Liver (tissue), 9 donors: ENCODE data around the gene MTHFD2. TPM values are rescaled to one million over a fixed set of nuclear protein-coding genes. Genes with fewer than 3 reads are reported as not detected.

Source experiments
- DNase-seq: peaks from one replicate; pipeline ENCODE4 v3.0.0-alpha.2; 2017; ENCODE audit warnings: low spot score
- H3K27ac ChIP-seq, 2 donors: one replicate each; pipeline ENCODE4 v1.7.0; 2013; ENCODE audit warnings: inconsistent platforms in 2 of 2, low read length in 2 of 2, control low read depth in 1 of 2, low read depth in 1 of 2, mild to moderate bottlenecking in 1 of 2
- H3K27me3 ChIP-seq, 4 donors: one replicate each; pipeline versions ENCODE4 v1.6.1 to v1.7.0; 2013; ENCODE audit warnings: low read length in 3 of 4, inconsistent platforms in 1 of 4, mild to moderate bottlenecking in 1 of 4, moderate library complexity in 1 of 4; ENCODE audit not compliant: control insufficient read depth in 4 of 4, insufficient read depth in 4 of 4
- H3K36me3 ChIP-seq, 4 donors: one replicate each; pipeline versions ENCODE4 v1.6.1 to v1.7.0; 2013; ENCODE audit warnings: low read length in 3 of 4, mild to moderate bottlenecking in 3 of 4, low read depth in 1 of 4, moderate library complexity in 1 of 4; ENCODE audit not compliant: control insufficient read depth in 4 of 4, insufficient read depth in 3 of 4
- H3K4me1 ChIP-seq, 4 donors: one replicate each; pipeline versions ENCODE4 v1.6.1 to v1.7.0; 2013; ENCODE audit warnings: low read length in 3 of 4, mild to moderate bottlenecking in 3 of 4, moderate library complexity in 1 of 4; ENCODE audit not compliant: control insufficient read depth in 4 of 4, insufficient read depth in 4 of 4
- H3K4me3 ChIP-seq, 3 donors: one replicate each; pipeline versions ENCODE4 v1.6.1 to v1.7.0; 2013; ENCODE audit warnings: low read length in 3 of 3, control low read depth in 1 of 3, low read depth in 1 of 3, mild to moderate bottlenecking in 1 of 3
- H3K9ac ChIP-seq, 2 donors: one replicate each; pipeline ENCODE4 v1.7.0; 2013; ENCODE audit warnings: low read length in 2 of 2, mild to moderate bottlenecking in 2 of 2, moderate library complexity in 2 of 2, control low read depth in 1 of 2, low read depth in 1 of 2
- H3K9me3 ChIP-seq, 4 donors: one replicate each; pipeline versions ENCODE4 v1.6.1 to v1.7.0; 2013; ENCODE audit warnings: low read length in 3 of 4; ENCODE audit not compliant: control insufficient read depth in 4 of 4
- EGR1 ChIP-seq, 2 donors: IDR thresholded peaks; 2 replicates each; pipeline ENCODE4 v1.6.1; 2016 to 2018; ENCODE audit warnings: antibody characterized with exemption in 2 of 2, low read depth in 2 of 2
- FOXA1 ChIP-seq: IDR thresholded peaks from 2 replicates; pipeline ENCODE4 v1.6.1; 2016; ENCODE audit warnings: antibody characterized with exemption
- FOXA2 ChIP-seq: IDR thresholded peaks from 2 replicates; pipeline ENCODE4 v1.6.1; 2016; ENCODE audit warnings: antibody characterized with exemption
- GABPA ChIP-seq, 2 donors: IDR thresholded peaks in 1 of 2; conservative IDR thresholded peaks in 1 of 2; 2 replicates each; pipeline ENCODE4 v1.6.1; 2016; ENCODE audit warnings: antibody characterized with exemption in 2 of 2, mild to moderate bottlenecking in 1 of 2, moderate library complexity in 1 of 2
- HNF4A ChIP-seq, 2 donors: conservative IDR thresholded peaks; 2 replicates each; pipeline ENCODE4 v1.6.1; 2016; ENCODE audit warnings: antibody characterized with exemption in 2 of 2, mild to moderate bottlenecking in 2 of 2
- HNF4G ChIP-seq: IDR thresholded peaks from 2 replicates; pipeline ENCODE4 v1.6.1; 2016; ENCODE audit warnings: antibody characterized with exemption
- JUND ChIP-seq, 2 donors: IDR thresholded peaks; 2 replicates each; pipeline ENCODE4 v1.6.1; 2016; ENCODE audit warnings: antibody characterized with exemption in 2 of 2
- MAX ChIP-seq: IDR thresholded peaks from 2 replicates; pipeline ENCODE4 v1.6.1; 2016; ENCODE audit warnings: antibody characterized with exemption
- NR2F2 ChIP-seq: IDR thresholded peaks from 2 replicates; pipeline ENCODE4 v1.6.1; 2016; ENCODE audit warnings: antibody characterized with exemption
- RAD21 ChIP-seq, 2 donors: IDR thresholded peaks; 2 replicates each; pipeline ENCODE4 v1.6.1; 2016; ENCODE audit warnings: antibody characterized with exemption in 2 of 2, mild to moderate bottlenecking in 2 of 2
- REST ChIP-seq: IDR thresholded peaks from 2 replicates; pipeline ENCODE4 v1.6.1; 2016; ENCODE audit warnings: antibody characterized with exemption, mild to moderate bottlenecking
- RXRA ChIP-seq, 2 donors: IDR thresholded peaks; 2 replicates each; pipeline ENCODE4 v1.6.1; 2017 to 2018; ENCODE audit warnings: antibody characterized with exemption in 2 of 2, mild to moderate bottlenecking in 1 of 2
- SP1 ChIP-seq: IDR thresholded peaks from 2 replicates; pipeline ENCODE4 v1.6.1; 2018; ENCODE audit warnings: antibody characterized with exemption, mild to moderate bottlenecking
- TAF1 ChIP-seq: conservative IDR thresholded peaks from 2 replicates; pipeline ENCODE4 v1.6.1; 2016; ENCODE audit warnings: antibody characterized with exemption, mild to moderate bottlenecking
- YY1 ChIP-seq: IDR thresholded peaks from 2 replicates; pipeline ENCODE4 v1.6.1; 2016; ENCODE audit warnings: antibody characterized with exemption, mild to moderate bottlenecking
- WGBS: extraction: QIAGEN DNeasy Blood & Tissue Kit; methylation state at CpG from one replicate; pipeline ENCODE4 v1.1.7; 2013; 5-methylcytosine and 5-hydroxymethylcytosine counted together
- polyA plus RNA-seq, 2 donors: library from polyadenylated mRNA; stranded (reverse) in 1 of 2; unstranded in 1 of 2; fragments of 200-250 nt in 1 of 2; fragments of >200 nt in 1 of 2; fragmentation: Nextera tagmentation in 1 of 2; extraction: Ambion mirVana in 1 of 2; gene quantifications; one replicate each; pipeline versions ENCODE4 v1.2.1 to v1.2.3, GENCODE V29; 2013 to 2015
- total RNA-seq, 2 donors: library from RNA; depleted of rRNA; stranded (reverse); fragments of >200 nt; gene quantifications; one replicate each; pipeline ENCODE4 v1.2.3, GENCODE V29; 2014
- TF ChIP-seq, protein P1 (sequence below): IDR thresholded peaks from 2 replicates; pipeline ENCODE4 v1.6.1; 2016; ENCODE audit warnings: antibody characterized with exemption
- TF ChIP-seq, protein P2 (sequence below): fragments of 150-350 bp; IDR thresholded peaks from 2 replicates; pipeline ENCODE4 v1.5.1; 2017; ENCODE audit warnings: improper control_type of control experiment, low read depth, low read length; ENCODE audit not compliant: missing input control
- TF ChIP-seq, protein P3 (sequence below): IDR thresholded peaks from 2 replicates; pipeline ENCODE4 v1.6.1; 2016; ENCODE audit warnings: antibody characterized with exemption
- donor health status: healthy.
- donor health status: healthy.
- donor health status: healthy.
- donor health status: healthy.
- donor health status: healthy.

Gene MTHFD2
- total and polyA plus RNA-seq, 4 donors, result 1.6 to 27.5 (median 2.8) TPM

DNA sequence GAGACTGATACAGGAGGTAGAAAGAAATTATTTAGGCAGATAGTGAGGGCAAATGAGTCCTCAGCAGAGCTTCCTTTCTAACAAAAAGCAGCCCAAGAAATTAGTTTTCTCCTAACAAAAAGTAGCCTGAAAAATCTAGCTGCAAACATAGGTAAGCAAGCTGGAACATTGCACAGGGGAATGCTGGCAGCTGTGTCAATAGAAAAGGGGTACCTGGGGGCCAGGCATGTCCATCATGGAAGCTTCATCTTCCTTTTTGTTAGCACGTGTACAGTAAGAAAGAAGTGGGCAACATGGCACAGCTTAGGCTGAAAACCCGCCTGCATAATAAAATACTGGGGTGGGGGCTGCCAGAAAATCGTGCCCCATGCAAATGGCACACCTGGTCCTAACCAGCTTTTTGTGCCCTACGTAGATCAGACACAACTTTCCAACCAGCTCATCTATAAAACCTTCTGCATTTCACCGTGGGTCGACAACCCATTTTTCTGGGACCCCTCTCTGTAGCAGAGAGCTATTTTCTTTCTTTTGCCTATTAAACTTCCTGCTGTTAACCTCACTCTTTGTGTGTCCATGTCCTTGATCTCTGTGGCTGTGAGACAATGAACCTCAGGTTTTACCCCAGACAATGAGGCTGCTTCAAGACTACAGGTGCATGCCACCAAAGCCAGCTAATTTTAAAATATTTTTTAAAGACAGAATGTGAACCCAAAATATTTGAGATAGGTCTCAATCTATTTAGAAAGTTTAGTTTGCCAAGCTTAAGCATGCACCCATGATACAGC lies 6.6 kb upstream of the MTHFD2 start:
- H3K36me3 ChIP-seq, result no peaks in the 10 kb centered on the region
- no peak overlapping the region for H3K27ac ChIP-seq
- no peaks in the 10 kb centered on the region for H3K9me3 ChIP-seq
- no peak for DNase-seq
- H3K9ac ChIP-seq, result no peak overlapping the region
- 74% methylated on average over 6 of the region's 6 CpGs for WGBS
- H3K4me1 ChIP-seq, result no peaks in the 10 kb centered on the region
- H3K4me3 ChIP-seq, result no peak overlapping the region
- TF ChIP-seq FOXA2, result no peak
- no peak for TF ChIP-seq GABPA (IDR thresholded peaks at IDR 0.05 in 1 of 2, conservative IDR thresholded peaks at IDR 0.05 in 1 of 2)
- TF ChIP-seq, protein P1, sequence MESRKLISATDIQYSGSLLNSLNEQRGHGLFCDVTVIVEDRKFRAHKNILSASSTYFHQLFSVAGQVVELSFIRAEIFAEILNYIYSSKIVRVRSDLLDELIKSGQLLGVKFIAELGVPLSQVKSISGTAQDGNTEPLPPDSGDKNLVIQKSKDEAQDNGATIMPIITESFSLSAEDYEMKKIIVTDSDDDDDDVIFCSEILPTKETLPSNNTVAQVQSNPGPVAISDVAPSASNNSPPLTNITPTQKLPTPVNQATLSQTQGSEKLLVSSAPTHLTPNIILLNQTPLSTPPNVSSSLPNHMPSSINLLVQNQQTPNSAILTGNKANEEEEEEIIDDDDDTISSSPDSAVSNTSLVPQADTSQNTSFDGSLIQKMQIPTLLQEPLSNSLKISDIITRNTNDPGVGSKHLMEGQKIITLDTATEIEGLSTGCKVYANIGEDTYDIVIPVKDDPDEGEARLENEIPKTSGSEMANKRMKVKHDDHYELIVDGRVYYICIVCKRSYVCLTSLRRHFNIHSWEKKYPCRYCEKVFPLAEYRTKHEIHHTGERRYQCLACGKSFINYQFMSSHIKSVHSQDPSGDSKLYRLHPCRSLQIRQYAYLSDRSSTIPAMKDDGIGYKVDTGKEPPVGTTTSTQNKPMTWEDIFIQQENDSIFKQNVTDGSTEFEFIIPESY, result no peak
- TF ChIP-seq, protein P2, sequence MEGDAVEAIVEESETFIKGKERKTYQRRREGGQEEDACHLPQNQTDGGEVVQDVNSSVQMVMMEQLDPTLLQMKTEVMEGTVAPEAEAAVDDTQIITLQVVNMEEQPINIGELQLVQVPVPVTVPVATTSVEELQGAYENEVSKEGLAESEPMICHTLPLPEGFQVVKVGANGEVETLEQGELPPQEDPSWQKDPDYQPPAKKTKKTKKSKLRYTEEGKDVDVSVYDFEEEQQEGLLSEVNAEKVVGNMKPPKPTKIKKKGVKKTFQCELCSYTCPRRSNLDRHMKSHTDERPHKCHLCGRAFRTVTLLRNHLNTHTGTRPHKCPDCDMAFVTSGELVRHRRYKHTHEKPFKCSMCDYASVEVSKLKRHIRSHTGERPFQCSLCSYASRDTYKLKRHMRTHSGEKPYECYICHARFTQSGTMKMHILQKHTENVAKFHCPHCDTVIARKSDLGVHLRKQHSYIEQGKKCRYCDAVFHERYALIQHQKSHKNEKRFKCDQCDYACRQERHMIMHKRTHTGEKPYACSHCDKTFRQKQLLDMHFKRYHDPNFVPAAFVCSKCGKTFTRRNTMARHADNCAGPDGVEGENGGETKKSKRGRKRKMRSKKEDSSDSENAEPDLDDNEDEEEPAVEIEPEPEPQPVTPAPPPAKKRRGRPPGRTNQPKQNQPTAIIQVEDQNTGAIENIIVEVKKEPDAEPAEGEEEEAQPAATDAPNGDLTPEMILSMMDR, result no peak
- TF ChIP-seq JUND (IDR thresholded peaks at IDR 0.05), result no peak
- TF ChIP-seq HNF4A (conservative IDR thresholded peaks at IDR 0.05), result no peak
- TF ChIP-seq, protein P3, sequence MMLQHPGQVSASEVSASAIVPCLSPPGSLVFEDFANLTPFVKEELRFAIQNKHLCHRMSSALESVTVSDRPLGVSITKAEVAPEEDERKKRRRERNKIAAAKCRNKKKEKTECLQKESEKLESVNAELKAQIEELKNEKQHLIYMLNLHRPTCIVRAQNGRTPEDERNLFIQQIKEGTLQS, result no peak
- no peak for TF ChIP-seq RXRA (IDR thresholded peaks at IDR 0.05)
- no peaks in the 10 kb centered on the region for H3K27me3 ChIP-seq

DNA sequence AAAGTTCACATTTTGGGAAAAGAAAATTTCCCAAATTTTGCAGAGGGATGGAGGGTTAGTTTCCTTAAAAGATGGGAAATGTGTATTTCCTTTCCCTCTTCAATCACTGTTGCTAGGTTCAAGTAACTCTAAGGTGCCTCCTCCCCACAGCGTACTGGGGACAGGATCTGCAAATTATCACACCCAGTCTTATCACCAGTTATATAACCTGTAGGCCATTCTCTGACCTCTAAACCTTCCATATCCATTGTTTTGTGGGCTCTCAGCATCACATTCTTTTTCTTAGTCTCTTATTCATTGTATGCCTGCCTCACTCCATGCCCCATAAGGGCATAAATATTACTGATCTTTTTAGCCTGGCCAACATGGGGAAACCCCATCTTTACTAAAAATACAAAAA lies 3.6 kb upstream of the MTHFD2 start:
- no peak for DNase-seq
- TF ChIP-seq EGR1 (IDR thresholded peaks at IDR 0.05; ENCODE audit: low read depth in 2 of 2), result no peak
- no peak for TF ChIP-seq MAX
- no peak for TF ChIP-seq RAD21 (IDR thresholded peaks at IDR 0.05)
- TF ChIP-seq, protein P3, result no peak
- TF ChIP-seq, protein P2, result no peak
- no peak for TF ChIP-seq GABPA (IDR thresholded peaks at IDR 0.05 in 1 of 2, conservative IDR thresholded peaks at IDR 0.05 in 1 of 2)
- TF ChIP-seq FOXA2, result no peak
- TF ChIP-seq TAF1, result no peak
- TF ChIP-seq YY1, result no peak
- TF ChIP-seq NR2F2, result no peak
- no peak for TF ChIP-seq SP1
- no peak for TF ChIP-seq RXRA (IDR thresholded peaks at IDR 0.05)
- TF ChIP-seq, protein P1, result no peak
- no peak for TF ChIP-seq HNF4A (conservative IDR thresholded peaks at IDR 0.05)
- TF ChIP-seq HNF4G, result no peak
- no peak for TF ChIP-seq FOXA1
- TF ChIP-seq REST, result no peak
- TF ChIP-seq JUND (IDR thresholded peaks at IDR 0.05), result no peak
- no peaks in the 10 kb centered on the region for H3K27me3 ChIP-seq
- H3K27ac ChIP-seq, result no peak overlapping the region
- H3K4me3 ChIP-seq, result no peak overlapping the region
- no peaks in the 10 kb centered on the region for H3K36me3 ChIP-seq
- WGBS, result 91% methylated on average over 1 of the region's 1 CpG
- peaks cover 0 to 4% (median 0%) of the 10 kb centered on the region in 4 donors for H3K9me3 ChIP-seq
- H3K4me1 ChIP-seq, result peaks cover 2 to 17% (median 7%) of the 10 kb centered on the region in 4 donors
- no peak overlapping the region for H3K9ac ChIP-seq
